ENCODE data around the gene EP400.

- TF ChIP-seq CTCF (IDR thresholded peaks at IDR 0.05; ENCODE audit: low read depth, low read length) (no peak), EZH2phosphoT487 (IDR thresholded peaks at IDR 0.05; ENCODE audit: low read depth) (no peak)
Measured at GRCh38 chr12:132000286-132000872, 50.6 kb downstream of the EP400 start.

Data from OCI-LY3 (cell line).